ENCODE data around the gene RNF10. TPM values are rescaled to one million over a fixed set of nuclear protein-coding genes. Genes with fewer than 3 reads are reported as not detected.

Gene RNF10
- total and polyA plus RNA-seq, 9 of the 15 experiments (the other 6 are each of a cell fraction or from before 2014, with no cell fraction given): 43.0 to 139 (median 80.1) TPM

DNA sequence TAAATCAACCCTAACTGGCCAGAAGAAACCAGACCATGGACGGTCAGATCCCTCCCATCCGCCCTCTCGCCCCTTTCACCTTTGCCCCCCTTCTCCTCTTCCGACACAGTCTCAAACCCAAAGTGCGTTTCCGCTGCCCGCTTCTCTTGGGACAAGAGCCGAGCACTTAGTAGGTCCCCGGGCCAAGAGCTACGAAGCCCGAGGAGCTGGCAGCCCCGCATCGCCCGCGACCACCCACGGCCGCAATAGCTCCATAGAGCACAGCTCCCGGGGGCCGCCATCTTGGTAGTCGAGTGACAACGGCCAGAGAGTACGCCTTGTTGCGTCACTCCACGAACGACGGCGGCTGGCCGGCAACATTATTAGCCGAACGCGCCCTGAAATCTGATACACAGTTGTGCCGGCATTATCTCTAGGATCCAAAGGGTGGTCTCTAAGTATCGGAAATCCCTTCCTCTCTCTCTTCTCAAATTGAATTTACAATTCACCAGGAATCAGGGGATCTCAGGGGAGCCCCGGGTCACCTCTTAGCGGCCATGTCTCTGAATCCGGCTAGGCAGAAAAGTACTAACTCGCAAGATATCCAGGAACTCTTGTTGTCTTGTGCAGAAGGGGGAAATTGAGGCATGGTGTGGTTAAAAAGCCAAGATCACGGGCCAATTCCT, 5.2 kb upstream of the RNF10 start, which contains the start of gene COQ5 (continued):
- TF ChIP-seq ZBTB9 (CRISPR knock-in tag; IDR thresholded peaks at IDR 0.05): 0 out of 2 replicates have a peak, but pooled peaks have one; percentile 59
- no peak for TF ChIP-seq RBM17 (IDR thresholded peaks at IDR 0.05; ENCODE audit: borderline replicate concordance, low read depth, low read length)
- TF ChIP-seq ZNF165 (CRISPR knock-in tag; IDR thresholded peaks at IDR 0.05; ENCODE audit: borderline replicate concordance): no peak
- TF ChIP-seq FOS (IDR thresholded peaks at IDR 0.05; ENCODE audit: extremely low read depth, insufficient read length): no peak
- TF ChIP-seq ARID2 (IDR thresholded peaks at IDR 0.05): no peak
- no peak for TF ChIP-seq SMC3 (conservative IDR thresholded peaks at IDR 0.05; ENCODE audit: insufficient read depth, low read depth, low read length)
- no peak for TF ChIP-seq SRSF7 (optimal IDR thresholded peaks at IDR 0.05; ENCODE audit: low read depth, low read length)
- 0 out of 2 replicates have a peak, but pooled peaks have one; percentile 75 for TF ChIP-seq BRD4 (IDR thresholded peaks at IDR 0.05)
- TF ChIP-seq THRA (IDR thresholded peaks at IDR 0.05): no peak
- no peak for TF ChIP-seq E2F3 (CRISPR knock-in tag; IDR thresholded peaks at IDR 0.05)
- no peak for TF ChIP-seq ZFP36 (IDR thresholded peaks at IDR 0.05; ENCODE audit: low read depth, low read length, partially characterized antibody)
- TF ChIP-seq CBFA2T3 (IDR thresholded peaks at IDR 0.05): no peak
- TF ChIP-seq, protein P1, sequence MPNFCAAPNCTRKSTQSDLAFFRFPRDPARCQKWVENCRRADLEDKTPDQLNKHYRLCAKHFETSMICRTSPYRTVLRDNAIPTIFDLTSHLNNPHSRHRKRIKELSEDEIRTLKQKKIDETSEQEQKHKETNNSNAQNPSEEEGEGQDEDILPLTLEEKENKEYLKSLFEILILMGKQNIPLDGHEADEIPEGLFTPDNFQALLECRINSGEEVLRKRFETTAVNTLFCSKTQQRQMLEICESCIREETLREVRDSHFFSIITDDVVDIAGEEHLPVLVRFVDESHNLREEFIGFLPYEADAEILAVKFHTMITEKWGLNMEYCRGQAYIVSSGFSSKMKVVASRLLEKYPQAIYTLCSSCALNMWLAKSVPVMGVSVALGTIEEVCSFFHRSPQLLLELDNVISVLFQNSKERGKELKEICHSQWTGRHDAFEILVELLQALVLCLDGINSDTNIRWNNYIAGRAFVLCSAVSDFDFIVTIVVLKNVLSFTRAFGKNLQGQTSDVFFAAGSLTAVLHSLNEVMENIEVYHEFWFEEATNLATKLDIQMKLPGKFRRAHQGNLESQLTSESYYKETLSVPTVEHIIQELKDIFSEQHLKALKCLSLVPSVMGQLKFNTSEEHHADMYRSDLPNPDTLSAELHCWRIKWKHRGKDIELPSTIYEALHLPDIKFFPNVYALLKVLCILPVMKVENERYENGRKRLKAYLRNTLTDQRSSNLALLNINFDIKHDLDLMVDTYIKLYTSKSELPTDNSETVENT (CRISPR knock-in tag; IDR thresholded peaks at IDR 0.05): no peak
- no peak for TF ChIP-seq BDP1 (IDR thresholded peaks at IDR 0.05; ENCODE audit: insufficient read depth, insufficient read length)
- no peak for TF ChIP-seq FOXJ2 (tag; IDR thresholded peaks at IDR 0.05)
- TF ChIP-seq CREBBP (IDR thresholded peaks at IDR 0.05; ENCODE audit: low read depth, low read length): no peak
- peak; percentile 83 for TF ChIP-seq GATA2 (CRISPR knock-in tag; IDR thresholded peaks at IDR 0.05)
- no peak for TF ChIP-seq ZBTB33 (CRISPR knock-in tag; IDR thresholded peaks at IDR 0.05)
- TF ChIP-seq NEUROD1 (IDR thresholded peaks at IDR 0.05; ENCODE audit: borderline replicate concordance, low read depth, low read length, partially characterized antibody): peak; percentile 43
- TF ChIP-seq XRCC4 (IDR thresholded peaks at IDR 0.05; ENCODE audit: extremely low read depth, insufficient read depth, insufficient read length): no peak

All from K562 (cell line).